Neural cell (in vitro differentiated cells): ENCODE data around the gene ANKMY1. TPM values are rescaled to one million over a fixed set of nuclear protein-coding genes. Genes with fewer than 3 reads are reported as not detected.

Source experiments
- H2AFZ ChIP-seq: fragments of 200-600, 300-800 bp; sonication (generic), shearing (Covaris generic); 2 replicates; pipeline ENCODE4 v1.6.0; 2014; ENCODE audit warnings: low read depth, mild to moderate bottlenecking, antibody characterized with exemption, low read length, moderate library complexity
- H3F3A ChIP-seq: fragments of 200-600 bp; shearing (Covaris generic); 2 replicates; pipeline ENCODE4 v1.6.1; 2016; ENCODE audit warnings: mild to moderate bottlenecking, moderate library complexity, mixed read lengths, antibody characterized with exemption, low read length; ENCODE audit not compliant: insufficient read depth, poor library complexity, severe bottlenecking
- H3K27ac ChIP-seq: fragments of 200-600, 300-800 bp; sonication (generic), shearing (Covaris generic); 2 replicates; pipeline ENCODE4 v1.5.1; 2014; ENCODE audit warnings: mild to moderate bottlenecking, low read length, moderate library complexity
- H3K27me3 ChIP-seq: fragments of 300-800, 200-600 bp; sonication (generic), shearing (Covaris generic); 2 replicates; pipeline ENCODE4 v1.6.0; 2014; ENCODE audit warnings: mild to moderate bottlenecking, low read depth, low read length, moderate library complexity; ENCODE audit not compliant: insufficient read depth
- H3K36me3 ChIP-seq: fragments of 300-800, 200-600 bp; sonication (generic), shearing (Covaris generic); 2 replicates; pipeline ENCODE4 v1.5.1; 2014; ENCODE audit warnings: mild to moderate bottlenecking, antibody characterized with exemption, low read length, moderate library complexity; ENCODE audit not compliant: insufficient read depth
- H3K4me2 ChIP-seq: fragments of 300-800, 200-600 bp; sonication (generic), shearing (Covaris generic); 2 replicates; pipeline ENCODE4 v1.6.0; 2014; ENCODE audit warnings: mild to moderate bottlenecking, low read length
- H3K4me3 ChIP-seq: fragments of 300-800, 200-600 bp; sonication (generic), shearing (Covaris generic); 2 replicates; pipeline ENCODE4 v1.5.1; 2014; ENCODE audit warnings: mild to moderate bottlenecking, low read length, moderate library complexity
- H3K79me2 ChIP-seq: fragments of 200-600 bp; shearing (Covaris generic); replicated peaks from 2 replicates; pipeline ENCODE4 v1.6.0; 2014; ENCODE audit warnings: mild to moderate bottlenecking, low read length, moderate library complexity; ENCODE audit not compliant: insufficient read depth
- H3K9ac ChIP-seq: fragments of 300-800, 200-600 bp; sonication (generic), shearing (Covaris generic); 2 replicates; pipeline ENCODE4 v1.6.1; 2016; ENCODE audit warnings: mild to moderate bottlenecking, low read length, mixed read lengths
- H3K9me2 ChIP-seq: fragments of 200-600 bp; shearing (Covaris generic); 2 replicates; pipeline ENCODE4 v1.6.1; 2016; ENCODE audit warnings: mild to moderate bottlenecking, low read length, mixed read lengths; ENCODE audit not compliant: insufficient read depth
- H3K9me3 ChIP-seq: fragments of 200-600, 300-800 bp; sonication (generic), shearing (Covaris generic); 2 replicates; pipeline ENCODE4 v1.6.1; 2016; ENCODE audit warnings: mild to moderate bottlenecking, mixed run types, low read length, moderate library complexity, mixed read lengths
- H4K20me1 ChIP-seq: fragments of 200-600 bp; shearing (Covaris generic); 2 replicates; pipeline ENCODE4 v1.6.1; 2016; ENCODE audit warnings: mild to moderate bottlenecking, mixed run types; ENCODE audit not compliant: insufficient read depth
- CTCF ChIP-seq: fragments of 450-650 bp; IDR thresholded peaks from 2 replicates; pipeline ENCODE4 v1.5.1; 2014; ENCODE audit warnings: antibody characterized with exemption, mild to moderate bottlenecking, moderate library complexity; ENCODE audit not compliant: poor library complexity, severe bottlenecking
- EP300 ChIP-seq: fragments of 450-650 bp; conservative IDR thresholded peaks from 2 replicates; pipeline ENCODE4 v1.6.1; 2014; ENCODE audit warnings: antibody characterized with exemption, mild to moderate bottlenecking, moderate library complexity; ENCODE audit not compliant: poor library complexity, severe bottlenecking
- EZH2 ChIP-seq: fragments of 200-600, 300-800 bp; shearing (Covaris generic), sonication (generic); IDR thresholded peaks from 2 replicates; pipeline ENCODE4 v1.6.1; 2014; ENCODE audit warnings: antibody characterized with exemption, low read length, borderline replicate concordance, mild to moderate bottlenecking; ENCODE audit not compliant: insufficient read depth, poor library complexity, severe bottlenecking
- MXI1 ChIP-seq: fragments of 450-650 bp; conservative IDR thresholded peaks from 2 replicates; pipeline ENCODE4 v1.6.1; 2014; ENCODE audit warnings: antibody characterized with exemption, mild to moderate bottlenecking; ENCODE audit not compliant: poor library complexity, severe bottlenecking
- POLR2AphosphoS5 ChIP-seq: IDR thresholded peaks from 2 replicates; pipeline ENCODE4 v1.6.1; 2012
- RAD21 ChIP-seq: fragments of 450-650 bp; conservative IDR thresholded peaks from 2 replicates; pipeline ENCODE4 v1.6.1; 2014; ENCODE audit warnings: antibody characterized with exemption, mild to moderate bottlenecking, moderate library complexity
- SMC3 ChIP-seq: fragments of 450-650 bp; conservative IDR thresholded peaks from 2 replicates; pipeline ENCODE4 v1.6.1; 2014; ENCODE audit warnings: antibody characterized with exemption, mild to moderate bottlenecking, moderate library complexity; ENCODE audit not compliant: poor library complexity
- TAF1 ChIP-seq: IDR thresholded peaks from 2 replicates; pipeline ENCODE4 v1.6.1; 2012; ENCODE audit warnings: low read depth
- polyA plus RNA-seq: library from polyadenylated mRNA; depleted of rRNA; stranded (reverse); fragments of >200 nt; gene quantifications from 2 replicates; pipeline ENCODE4 v1.2.3, GENCODE V29; 2014
- TF ChIP-seq, protein P1 (sequence below): IDR thresholded peaks from 2 replicates; pipeline ENCODE4 v1.6.1; 2012; ENCODE audit warnings: borderline replicate concordance

The ANKMY1 gene
- polyA plus RNA-seq, 1 donor from 2014 or later, result 6.6 TPM

- Histone ChIP-seq H4K20me1 (no peaks in the 10 kb centered on the region), H3K27ac (no peak overlapping the region), H3K27me3 (no peaks in the 10 kb centered on the region)
Observed at GRCh38 chr2:240573516-240574385, 16.0 kb upstream of the ANKMY1 start.

GRCh38 chr2:240573071-240573515 is 15.3 kb upstream of the ANKMY1 start:
- no peak overlapping the region for H2AFZ ChIP-seq
- no peak overlapping the region for H3K4me3 ChIP-seq
- H3F3A ChIP-seq, result no peaks in the 10 kb centered on the region
- no peak overlapping the region for H3K4me2 ChIP-seq
- no peak overlapping the region for H3K27ac ChIP-seq
- H3K27me3 ChIP-seq, result no peaks in the 10 kb centered on the region
- H3K9me3 ChIP-seq, result no peaks in the 10 kb centered on the region
- H3K9ac ChIP-seq, result no peak overlapping the region
- H3K9me2 ChIP-seq, result no peaks in the 10 kb centered on the region
- H3K79me2 ChIP-seq, result peaks cover 6% of the 10 kb centered on the region
- H4K20me1 ChIP-seq, result no peaks in the 10 kb centered on the region
- H3K36me3 ChIP-seq, result no peaks in the 10 kb centered on the region
- TF ChIP-seq TAF1, result no peak
- TF ChIP-seq EZH2, result no peak
- TF ChIP-seq EP300, result no peak
- TF ChIP-seq POLR2AphosphoS5, result no peak
- no peak for TF ChIP-seq MXI1
- no peak for TF ChIP-seq RAD21
- no peak for TF ChIP-seq CTCF
- TF ChIP-seq SMC3, result no peak

More at GRCh38 chr2:240573516-240574385, 16.0 kb upstream of the ANKMY1 start:
- no peaks in the 10 kb centered on the region for H3K9me3 ChIP-seq
- H3K4me3 ChIP-seq, result no peak overlapping the region
- no peaks in the 10 kb centered on the region for H3F3A ChIP-seq
- H3K4me2 ChIP-seq, result no peak overlapping the region
- no peaks in the 10 kb centered on the region for H3K36me3 ChIP-seq
- H3K9ac ChIP-seq, result no peak overlapping the region
- peaks cover 6% of the 10 kb centered on the region for H3K79me2 ChIP-seq
- no peak overlapping the region for H2AFZ ChIP-seq
- H3K9me2 ChIP-seq, result no peaks in the 10 kb centered on the region
- TF ChIP-seq TAF1, result no peak
- TF ChIP-seq, protein P1, sequence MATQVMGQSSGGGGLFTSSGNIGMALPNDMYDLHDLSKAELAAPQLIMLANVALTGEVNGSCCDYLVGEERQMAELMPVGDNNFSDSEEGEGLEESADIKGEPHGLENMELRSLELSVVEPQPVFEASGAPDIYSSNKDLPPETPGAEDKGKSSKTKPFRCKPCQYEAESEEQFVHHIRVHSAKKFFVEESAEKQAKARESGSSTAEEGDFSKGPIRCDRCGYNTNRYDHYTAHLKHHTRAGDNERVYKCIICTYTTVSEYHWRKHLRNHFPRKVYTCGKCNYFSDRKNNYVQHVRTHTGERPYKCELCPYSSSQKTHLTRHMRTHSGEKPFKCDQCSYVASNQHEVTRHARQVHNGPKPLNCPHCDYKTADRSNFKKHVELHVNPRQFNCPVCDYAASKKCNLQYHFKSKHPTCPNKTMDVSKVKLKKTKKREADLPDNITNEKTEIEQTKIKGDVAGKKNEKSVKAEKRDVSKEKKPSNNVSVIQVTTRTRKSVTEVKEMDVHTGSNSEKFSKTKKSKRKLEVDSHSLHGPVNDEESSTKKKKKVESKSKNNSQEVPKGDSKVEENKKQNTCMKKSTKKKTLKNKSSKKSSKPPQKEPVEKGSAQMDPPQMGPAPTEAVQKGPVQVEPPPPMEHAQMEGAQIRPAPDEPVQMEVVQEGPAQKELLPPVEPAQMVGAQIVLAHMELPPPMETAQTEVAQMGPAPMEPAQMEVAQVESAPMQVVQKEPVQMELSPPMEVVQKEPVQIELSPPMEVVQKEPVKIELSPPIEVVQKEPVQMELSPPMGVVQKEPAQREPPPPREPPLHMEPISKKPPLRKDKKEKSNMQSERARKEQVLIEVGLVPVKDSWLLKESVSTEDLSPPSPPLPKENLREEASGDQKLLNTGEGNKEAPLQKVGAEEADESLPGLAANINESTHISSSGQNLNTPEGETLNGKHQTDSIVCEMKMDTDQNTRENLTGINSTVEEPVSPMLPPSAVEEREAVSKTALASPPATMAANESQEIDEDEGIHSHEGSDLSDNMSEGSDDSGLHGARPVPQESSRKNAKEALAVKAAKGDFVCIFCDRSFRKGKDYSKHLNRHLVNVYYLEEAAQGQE, result no peak
- TF ChIP-seq POLR2AphosphoS5, result no peak
- TF ChIP-seq EP300, result no peak
- TF ChIP-seq SMC3, result no peak
- no peak for TF ChIP-seq EZH2
- TF ChIP-seq CTCF, result no peak
- no peak for TF ChIP-seq MXI1
- TF ChIP-seq RAD21, result no peak
